ENCODE results near the gene TMEM266. TPM values are rescaled to one million over a fixed set of nuclear protein-coding genes. Genes with fewer than 3 reads are reported as not detected.
A peak's percentile ranks its signal among the peaks of the same experiment; 100 is the strongest.
"Not testable (repeated sequence)": the region's sequence is repeated elsewhere in the genome, so short reads cannot be mapped to it uniquely, and the experiment has no call there.

The TMEM266 gene, protein sequence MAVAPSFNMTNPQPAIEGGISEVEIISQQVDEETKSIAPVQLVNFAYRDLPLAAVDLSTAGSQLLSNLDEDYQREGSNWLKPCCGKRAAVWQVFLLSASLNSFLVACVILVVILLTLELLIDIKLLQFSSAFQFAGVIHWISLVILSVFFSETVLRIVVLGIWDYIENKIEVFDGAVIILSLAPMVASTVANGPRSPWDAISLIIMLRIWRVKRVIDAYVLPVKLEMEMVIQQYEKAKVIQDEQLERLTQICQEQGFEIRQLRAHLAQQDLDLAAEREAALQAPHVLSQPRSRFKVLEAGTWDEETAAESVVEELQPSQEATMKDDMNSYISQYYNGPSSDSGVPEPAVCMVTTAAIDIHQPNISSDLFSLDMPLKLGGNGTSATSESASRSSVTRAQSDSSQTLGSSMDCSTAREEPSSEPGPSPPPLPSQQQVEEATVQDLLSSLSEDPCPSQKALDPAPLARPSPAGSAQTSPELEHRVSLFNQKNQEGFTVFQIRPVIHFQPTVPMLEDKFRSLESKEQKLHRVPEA
- total RNA-seq (2014; rRNA removed; shearing (Covaris generic)): 0.06 and 1.5 TPM in 2 replicates

- DNase-seq (ENCODE audit: low spot score): peak; percentile 76
- in situ Hi-C loops (cut with HindIII; ENCODE audit: low sequenced_read_pairs): no loop called here
Measured at GRCh38 chr15:76059320-76060117, at the start of gene TMEM266. Gene TMEM266, plus strand, starts transcription at chr15:76059985. Its CDS starts 74,279 bp downstream, at chr15:76134264.

DNA sequence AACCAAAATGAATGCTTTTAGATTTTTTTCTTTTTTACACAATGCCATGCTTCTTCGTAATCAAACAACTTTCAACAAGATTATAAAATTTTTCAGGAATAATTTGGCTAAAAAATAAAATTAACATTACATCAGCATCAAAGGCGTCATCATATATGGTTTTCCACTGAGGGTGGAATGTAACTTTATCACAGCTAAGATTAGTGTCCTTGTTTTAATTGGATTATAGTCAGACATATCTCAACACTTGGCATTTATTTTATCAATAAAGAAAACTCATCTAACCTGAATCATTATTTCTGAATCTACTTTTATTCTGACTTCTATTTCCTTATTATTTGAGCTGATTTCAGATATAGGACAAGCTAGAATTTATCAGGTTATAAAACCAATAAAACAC is 49.2 kb upstream of the TMEM266 start:
- DNase-seq (ENCODE audit: low spot score): no peak
- in situ Hi-C loops (cut with HindIII; ENCODE audit: low sequenced_read_pairs): no loop called here

GRCh38 chr15:76011627-76012551 is 47.9 kb upstream of the TMEM266 start, which contains the start of gene NRG4:
Gene NRG4, minus strand, starts transcription at chr15:76012424. Its CDS starts 1,194 bp downstream, at chr15:76011230.
- in situ Hi-C loops (cut with HindIII; ENCODE audit: low sequenced_read_pairs): no loop called here
- DNase-seq (ENCODE audit: low spot score): no peak

GRCh38 chr15:76013470-76013869 is 46.3 kb upstream of the TMEM266 start:
- in situ Hi-C loops (cut with HindIII; ENCODE audit: low sequenced_read_pairs): not testable (repeated sequence)

DNA sequence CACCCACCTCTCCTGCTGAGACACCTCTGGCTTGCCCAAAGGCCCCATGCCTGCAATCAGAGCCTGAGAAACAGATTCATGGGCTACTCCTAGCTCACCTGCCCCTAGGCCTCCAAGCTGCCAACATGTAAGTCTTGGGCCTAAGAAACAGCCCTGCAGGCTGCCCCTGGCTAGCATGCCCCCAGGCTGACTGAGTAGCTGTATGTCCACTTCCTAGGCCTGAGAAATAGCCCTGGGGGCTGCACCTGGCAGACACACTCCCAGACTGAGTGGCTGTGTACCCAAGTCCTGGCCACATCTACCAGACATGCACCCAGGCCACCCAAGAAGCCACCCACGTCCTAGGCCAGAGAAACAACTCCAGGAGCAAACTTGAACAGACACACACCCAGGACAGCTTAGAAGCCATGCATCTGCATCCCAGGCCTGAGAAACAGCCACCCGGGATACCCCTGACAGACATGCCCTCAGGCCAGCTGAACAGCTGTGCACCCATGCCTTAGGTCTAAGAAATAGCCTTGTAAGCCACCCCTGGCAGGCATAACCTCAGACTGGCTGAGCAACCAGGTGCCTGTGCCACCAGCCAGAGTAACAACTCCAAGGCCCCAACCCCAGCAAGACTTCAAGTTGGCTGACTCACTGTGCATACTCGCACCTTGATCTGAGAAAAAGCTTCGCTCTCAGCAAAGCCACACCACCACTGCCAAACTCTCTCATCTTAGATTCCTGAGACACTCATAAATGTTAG is 35.6 kb upstream of the TMEM266 start:
- in situ Hi-C loops (cut with HindIII; ENCODE audit: low sequenced_read_pairs): no loop called here
- no peak for DNase-seq (ENCODE audit: low spot score)

More at GRCh38 chr15:76013470-76013869, 46.3 kb upstream of the TMEM266 start:
- not testable (repeated sequence) for DNase-seq (ENCODE audit: low spot score)

DNA sequence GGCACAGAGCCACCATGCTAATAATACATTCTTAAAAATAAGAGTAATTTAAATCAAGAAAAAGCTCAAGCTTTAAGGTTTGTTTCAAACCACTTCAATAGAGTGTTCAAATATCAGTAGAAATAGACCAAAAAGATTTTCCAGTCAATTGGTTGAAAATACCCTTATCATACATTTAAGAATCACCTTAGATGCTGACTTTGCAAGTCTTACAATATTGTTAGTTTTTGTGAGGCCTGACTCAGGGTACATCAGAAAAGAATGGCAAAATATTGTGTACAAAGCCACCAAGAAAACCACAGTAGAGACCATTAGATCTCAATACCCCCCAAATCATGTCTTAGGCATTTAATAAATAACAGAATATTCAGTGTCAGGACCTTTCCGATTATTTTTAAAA is 27.7 kb upstream of the TMEM266 start:
- in situ Hi-C loops (cut with HindIII; ENCODE audit: low sequenced_read_pairs): no loop called here
- no peak for DNase-seq (ENCODE audit: low spot score)

GRCh38 chr15:76033438-76033837 is 26.3 kb upstream of the TMEM266 start:
- no peak for DNase-seq (ENCODE audit: low spot score)
- in situ Hi-C loops (cut with HindIII; ENCODE audit: low sequenced_read_pairs): no loop called here

- DNase-seq (ENCODE audit: low spot score): no peak
- in situ Hi-C loops (cut with HindIII; ENCODE audit: low sequenced_read_pairs): no loop called here
Measured at GRCh38 chr15:76034111-76034510, 25.7 kb upstream of the TMEM266 start.

DNA sequence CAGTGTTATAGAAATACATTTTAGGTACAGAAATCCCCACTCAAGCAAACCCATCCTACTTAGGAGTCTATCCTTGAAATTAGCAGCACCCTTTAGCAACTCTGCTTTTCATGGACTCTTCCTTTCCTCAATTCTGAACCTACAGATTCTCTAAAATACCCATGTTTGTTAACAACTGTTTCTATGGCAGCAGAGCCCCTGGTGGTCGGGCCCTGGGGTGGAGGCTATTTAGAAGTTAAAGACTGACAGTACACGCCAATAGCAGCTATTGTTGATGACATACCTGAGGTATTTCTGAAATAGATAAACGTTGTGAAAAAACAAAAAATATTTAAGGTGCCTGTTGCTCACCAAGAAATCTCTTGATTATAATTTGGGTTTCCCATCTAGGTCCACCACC is 24.2 kb upstream of the TMEM266 start:
- in situ Hi-C loops (cut with HindIII; ENCODE audit: low sequenced_read_pairs): no loop called here
- no peak for DNase-seq (ENCODE audit: low spot score)

DNA sequence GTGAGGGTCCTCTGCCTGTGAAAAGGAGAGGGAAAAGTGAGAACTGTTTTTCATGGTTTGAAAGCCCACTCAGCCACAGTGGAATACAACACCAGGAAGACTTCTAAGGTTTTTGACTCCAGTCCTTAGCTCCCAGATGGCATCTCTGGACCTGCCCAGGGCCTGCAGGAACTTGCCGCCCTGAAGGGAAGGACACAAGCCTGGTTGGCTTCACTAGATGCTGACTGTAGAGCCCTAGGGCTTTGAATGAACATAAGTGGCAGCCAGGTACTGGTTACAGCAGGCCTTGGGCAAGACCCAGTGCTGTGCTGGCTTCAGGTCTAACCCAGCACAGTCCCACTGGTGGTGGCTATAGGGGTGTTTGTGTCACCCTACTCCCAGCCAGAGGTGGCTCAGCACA is 21.3 kb upstream of the TMEM266 start:
- DNase-seq (ENCODE audit: low spot score): no peak
- in situ Hi-C loops (cut with HindIII; ENCODE audit: low sequenced_read_pairs): no loop called here

DNA sequence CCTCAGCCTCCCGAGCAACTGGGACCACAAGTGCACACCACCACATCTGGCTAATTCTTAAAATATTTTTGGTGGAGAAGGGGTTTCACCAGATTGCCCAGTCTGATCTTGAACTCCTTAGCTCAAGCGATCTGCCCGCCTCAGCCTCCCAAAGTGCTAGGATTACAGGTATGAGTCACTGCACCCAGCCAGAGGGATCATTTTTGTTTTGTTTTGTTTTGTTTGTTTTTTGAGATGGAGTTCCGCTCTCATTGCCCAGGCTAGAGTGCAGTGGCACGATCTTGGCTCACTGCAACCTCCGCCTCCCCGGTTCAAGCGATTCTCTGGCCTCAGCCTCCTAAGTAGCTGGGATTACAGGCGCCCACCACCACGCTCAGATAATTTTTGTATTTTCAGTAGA is 5.6 kb upstream of the TMEM266 start:
- in situ Hi-C loops (cut with HindIII; ENCODE audit: low sequenced_read_pairs): not testable (repeated sequence)

GRCh38 chr15:76056931-76057330 is 2.9 kb upstream of the TMEM266 start:
- in situ Hi-C loops (cut with HindIII; ENCODE audit: low sequenced_read_pairs): no loop called here

More for the DNA sequence above, 5.6 kb upstream of the TMEM266 start:
- DNase-seq (ENCODE audit: low spot score): not testable (repeated sequence)

DNA sequence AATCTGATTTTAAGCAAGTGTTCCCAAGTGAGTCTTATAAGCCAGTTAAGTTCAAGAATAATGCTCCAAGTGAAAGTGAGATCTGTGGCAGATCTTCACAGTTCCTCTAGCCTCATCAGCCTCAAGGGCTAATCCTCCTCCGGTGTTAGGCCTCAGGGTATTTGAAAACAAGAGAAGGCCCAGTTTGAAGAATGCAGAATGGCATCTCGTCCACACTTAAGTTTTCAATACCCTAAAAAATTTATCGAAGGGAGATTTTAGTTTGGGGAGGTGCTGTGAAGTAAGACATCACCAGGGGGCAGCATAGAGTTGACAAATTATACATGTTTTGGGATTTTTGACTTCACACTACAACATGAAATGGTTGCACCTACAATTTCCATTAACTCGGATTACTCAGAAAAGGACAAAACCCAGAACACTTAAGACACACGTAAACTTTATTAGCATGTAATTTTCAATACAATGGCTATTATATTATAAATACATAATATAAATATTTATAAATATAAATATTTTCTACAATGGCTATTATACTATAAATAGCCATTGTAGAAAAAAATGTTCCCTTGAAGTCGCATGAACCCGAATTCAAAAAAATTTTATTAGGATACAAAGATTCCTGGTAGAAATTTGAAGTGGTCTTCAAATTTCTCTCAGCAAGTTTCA is 2.3 kb upstream of the TMEM266 start:
- in situ Hi-C loops (cut with HindIII; ENCODE audit: low sequenced_read_pairs): no loop called here

More at GRCh38 chr15:76056931-76057330, 2.9 kb upstream of the TMEM266 start:
- peak; percentile 47 for DNase-seq (ENCODE audit: low spot score)

DNA sequence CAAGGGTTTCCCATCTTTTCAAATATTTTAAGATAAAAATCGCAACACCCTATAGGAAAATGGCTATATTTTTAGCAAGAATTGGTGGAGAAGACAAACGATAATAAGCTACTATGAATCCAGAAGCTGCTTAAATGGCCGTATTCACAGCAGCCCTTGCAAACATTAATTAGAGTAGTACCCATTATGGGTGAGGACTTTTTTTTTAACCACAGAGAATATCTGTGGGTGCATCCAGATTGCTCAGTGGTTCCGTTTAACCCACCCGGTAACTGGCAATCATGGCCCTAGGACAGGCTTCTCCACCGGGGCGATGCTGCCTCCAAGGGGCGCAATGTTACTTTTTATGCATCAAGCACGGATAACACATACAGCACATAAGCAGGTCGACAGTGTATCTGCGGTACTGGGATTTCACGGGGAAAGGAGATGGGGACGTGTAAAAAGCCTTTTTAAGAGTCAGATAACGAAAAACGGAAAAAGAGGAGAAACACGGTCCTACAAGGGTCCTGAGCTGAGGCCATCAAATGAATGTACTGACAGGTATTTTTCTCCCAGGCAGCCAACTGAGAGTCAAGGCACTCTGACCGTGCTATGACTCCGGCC is 968 bp upstream of the TMEM266 start:
- peak; percentile 90 for DNase-seq (ENCODE audit: low spot score)
- in situ Hi-C loops (cut with HindIII; ENCODE audit: low sequenced_read_pairs): no loop called here

More for the DNA sequence above, 2.3 kb upstream of the TMEM266 start:
- peak; percentile 83 for DNase-seq (ENCODE audit: low spot score)

- peak; percentile 59 for DNase-seq (ENCODE audit: low spot score)
- in situ Hi-C loops (cut with HindIII; ENCODE audit: low sequenced_read_pairs): no loop called here
Measured at GRCh38 chr15:76060118-76060989, 569 bp downstream of the TMEM266 start.

- in situ Hi-C loops (cut with HindIII; ENCODE audit: low sequenced_read_pairs): no loop called here
- DNase-seq (ENCODE audit: low spot score): peak; percentile 67
Measured at GRCh38 chr15:76061700-76062099, 1.9 kb downstream of the TMEM266 start.
